Large intestine (tissue), 3 donors: Measurements from ENCODE around the gene PLK3. TPM values are rescaled to one million over a fixed set of nuclear protein-coding genes. Genes with fewer than 3 reads are reported as not detected.
A peak's percentile ranks its signal among the peaks of the same experiment; 100 is the strongest.

Experiments used
- DNase-seq, 2 donors: peaks; one replicate each; pipeline versions ENCODE4 v3.0.0 to v3.0.0-alpha.2; 2013
- H3K27ac ChIP-seq: one replicate; pipeline ENCODE4 v1.5.1; 2013; ENCODE audit warnings: low read length
- H3K27me3 ChIP-seq: 2 replicates; pipeline ENCODE4 v1.6.1; 2013; ENCODE audit warnings: low read length; ENCODE audit not compliant: control insufficient read depth, insufficient read depth
- H3K36me3 ChIP-seq: 2 replicates; pipeline ENCODE4 v1.6.1; 2013; ENCODE audit warnings: low read length; ENCODE audit not compliant: control insufficient read depth, insufficient read depth
- H3K4me1 ChIP-seq: one replicate; pipeline ENCODE4 v1.6.1; 2013; ENCODE audit warnings: low read length; ENCODE audit not compliant: control insufficient read depth, insufficient read depth
- H3K4me3 ChIP-seq: one replicate; pipeline ENCODE4 v1.5.1; 2013; ENCODE audit warnings: low read length
- H3K9me3 ChIP-seq: one replicate; pipeline ENCODE4 v1.6.1; 2013; ENCODE audit warnings: mild to moderate bottlenecking, low read depth, low read length, moderate library complexity; ENCODE audit not compliant: control insufficient read depth
- WGBS: methylation state at CpG from one replicate; pipeline ENCODE4 v1.1.5; 2013; ENCODE audit warnings: low lambda C conversion rate; ENCODE audit not compliant: insufficient coverage; 5-methylcytosine and 5-hydroxymethylcytosine counted together
- polyA plus RNA-seq: library from polyadenylated mRNA; unstranded; fragments of 120-200 nt; gene quantifications from one replicate; pipeline ENCODE4 v1.2.1, GENCODE V29; 2013

PLK3 gene
- polyA plus RNA-seq, 1 donor: 16.4 TPM

DNA sequence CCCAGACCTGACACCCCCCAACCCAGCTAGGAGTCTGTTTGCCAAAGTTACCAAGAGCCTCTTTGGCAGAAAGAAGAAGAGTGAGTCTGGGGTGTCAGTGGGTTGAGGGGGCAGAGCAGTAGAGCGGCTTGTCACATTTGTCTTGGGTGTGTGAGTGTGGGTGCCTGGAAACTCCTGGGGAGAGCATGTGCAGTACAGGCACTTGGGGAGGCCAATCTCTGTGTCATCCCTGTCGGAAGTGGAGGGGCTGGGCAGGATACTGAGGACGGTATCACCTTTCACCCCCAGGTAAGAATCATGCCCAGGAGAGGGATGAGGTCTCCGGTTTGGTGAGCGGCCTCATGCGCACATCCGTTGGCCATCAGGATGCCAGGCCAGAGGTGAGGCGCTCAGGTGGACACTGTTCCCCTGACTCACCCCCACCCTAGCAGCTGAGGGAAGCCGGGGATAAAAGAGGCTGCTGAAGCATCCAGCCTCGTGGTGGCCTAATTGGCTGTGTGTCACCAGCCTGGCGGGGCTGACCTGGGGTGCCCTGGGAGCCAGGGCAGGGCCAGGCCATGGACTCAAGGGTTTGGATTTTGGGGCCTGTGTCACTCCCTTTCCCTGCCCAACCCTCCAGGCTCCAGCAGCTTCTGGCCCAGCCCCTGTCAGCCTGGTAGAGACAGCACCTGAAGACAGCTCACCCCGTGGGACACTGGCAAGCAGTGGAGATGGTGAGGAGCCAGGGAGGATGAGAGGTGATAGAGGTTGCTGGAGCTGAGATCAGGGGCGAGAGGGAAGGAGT, 3.3 kb downstream of the PLK3 start:
- Histone ChIP-seq H3K27me3 (no peaks in the 10 kb centered on the region), H3K4me3 (no peak overlapping the region), H3K27ac (no peak overlapping the region), H3K9me3 (no peaks in the 10 kb centered on the region), H3K4me1 (peaks cover 42% of the 10 kb centered on the region), H3K36me3 (peaks cover 33% of the 10 kb centered on the region)
- DNase-seq: no peak
- no CpG with 5 or more reads among the region's 13 CpGs for WGBS

DNA sequence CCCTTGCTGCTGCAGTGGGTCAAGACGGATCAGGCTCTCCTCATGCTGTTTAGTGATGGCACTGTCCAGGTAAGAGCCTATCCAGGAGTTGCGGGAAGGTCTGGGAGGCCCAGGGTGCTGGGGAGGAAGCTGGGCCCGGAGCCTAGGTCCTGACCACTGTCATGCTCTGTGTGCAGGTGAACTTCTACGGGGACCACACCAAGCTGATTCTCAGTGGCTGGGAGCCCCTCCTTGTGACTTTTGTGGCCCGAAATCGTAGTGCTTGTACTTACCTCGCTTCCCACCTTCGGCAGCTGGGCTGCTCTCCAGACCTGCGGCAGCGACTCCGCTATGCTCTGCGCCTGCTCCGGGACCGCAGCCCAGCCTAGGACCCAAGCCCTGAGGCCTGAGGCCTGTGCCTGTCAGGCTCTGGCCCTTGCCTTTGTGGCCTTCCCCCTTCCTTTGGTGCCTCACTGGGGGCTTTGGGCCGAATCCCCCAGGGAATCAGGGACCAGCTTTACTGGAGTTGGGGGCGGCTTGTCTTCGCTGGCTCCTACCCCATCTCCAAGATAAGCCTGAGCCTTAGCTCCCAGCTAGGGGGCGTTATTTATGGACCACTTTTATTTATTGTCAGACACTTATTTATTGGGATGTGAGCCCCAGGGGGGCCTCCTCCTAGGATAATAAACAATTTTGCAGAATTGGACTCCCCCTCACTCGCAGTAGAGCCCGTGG, 5.3 kb downstream of the PLK3 start:
- Histone ChIP-seq H3K36me3 (peaks cover 33% of the 10 kb centered on the region), H3K9me3 (no peaks in the 10 kb centered on the region), H3K4me1 (peaks cover 57% of the 10 kb centered on the region), H3K27me3 (no peaks in the 10 kb centered on the region), H3K4me3 (no peak overlapping the region), H3K27ac (no peak overlapping the region)
- no CpG with 5 or more reads among the region's 20 CpGs for WGBS
- no peak for DNase-seq

DNA sequence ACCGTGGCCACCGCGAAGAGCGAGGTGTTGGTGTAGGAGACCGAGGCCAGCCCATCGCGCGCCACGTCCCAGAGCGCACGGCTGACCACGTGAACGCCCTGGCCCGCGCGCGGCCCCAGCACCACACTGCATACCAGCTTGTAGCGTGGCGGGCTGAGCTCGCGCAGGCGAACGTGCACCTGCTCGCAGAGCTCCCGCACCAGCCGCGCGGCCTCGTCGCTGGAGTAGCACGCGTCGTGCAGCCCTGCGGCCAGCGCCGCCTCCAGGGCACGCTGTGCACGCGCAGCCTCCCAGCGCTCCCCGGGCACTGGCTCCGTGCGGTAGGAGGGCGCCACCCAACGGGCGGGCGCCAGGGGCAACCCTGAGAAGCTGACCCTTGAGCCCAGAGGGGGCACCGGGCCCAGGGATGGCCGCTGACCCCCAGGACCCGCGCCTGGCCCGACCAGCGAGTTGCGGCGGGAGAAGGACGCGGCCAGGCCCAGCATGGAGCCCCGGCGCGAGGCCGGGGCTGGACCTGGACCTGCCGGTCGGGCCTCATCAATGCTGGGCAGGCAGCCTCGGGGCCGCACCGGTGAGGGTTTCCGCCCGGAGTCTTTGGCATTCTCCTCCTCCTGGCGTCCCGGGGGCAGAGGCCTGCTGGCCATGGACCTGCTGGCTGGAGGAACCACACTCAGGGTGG, 6.0 kb downstream of the PLK3 start:
- Histone ChIP-seq H3K4me1 (peaks cover 57% of the 10 kb centered on the region), H3K9me3 (no peaks in the 10 kb centered on the region), H3K27ac (peak overlapping the region; percentile 97), H3K4me3 (no peak overlapping the region), H3K36me3 (peaks cover 33% of the 10 kb centered on the region), H3K27me3 (no peaks in the 10 kb centered on the region)
- DNase-seq: no peak
- no CpG with 5 or more reads among the region's 70 CpGs for WGBS

DNA sequence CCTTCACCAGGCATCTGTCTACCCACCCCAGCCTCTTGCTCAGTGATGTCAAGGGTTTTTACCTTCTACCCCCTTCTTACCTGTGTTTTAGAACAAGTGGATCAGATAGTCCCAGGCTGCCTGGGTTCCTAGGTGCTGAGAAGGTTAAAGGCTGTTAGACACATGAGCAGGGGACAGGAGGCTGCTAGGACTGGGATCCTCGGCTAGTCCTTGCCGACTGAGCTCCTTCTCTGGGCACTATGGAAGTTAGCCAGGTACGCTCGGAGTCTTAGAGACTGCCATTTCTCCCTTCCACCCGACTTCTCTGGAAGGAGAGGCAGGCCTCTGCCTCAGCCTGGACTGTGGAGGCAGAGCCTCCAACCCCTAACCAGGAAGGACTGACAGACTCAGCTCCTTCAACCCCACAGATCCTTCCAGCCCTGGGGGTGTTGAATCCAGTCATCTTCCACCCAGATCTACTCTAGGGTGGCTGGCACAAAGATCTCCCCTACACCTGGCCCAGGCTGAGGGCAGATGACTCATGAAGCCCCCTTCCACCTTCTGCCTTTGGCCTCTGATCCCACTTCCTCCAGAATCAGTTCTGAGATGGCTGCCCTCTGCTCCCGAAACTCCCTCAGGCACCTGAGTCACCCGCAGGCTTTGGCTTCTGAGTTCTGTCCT, 6.7 kb downstream of the PLK3 start, which contains the start of gene DYNLT4:
DYNLT4 (minus strand) TSS at position 648 of the 660 bp plus-strand sequence. CDS start 683 bp downstream, outside the sequence.
- peaks cover 33% of the 10 kb centered on the region for H3K36me3 ChIP-seq
- no peak within 1 kb of the TSS for H3K4me3 ChIP-seq
- peaks cover 51% of the 10 kb centered on the region for H3K4me1 ChIP-seq
- no peak for DNase-seq
- H3K27ac ChIP-seq: peak within 1 kb of the TSS; percentile 97
- no peaks in the 10 kb centered on the region for H3K27me3 ChIP-seq
- WGBS: no CpG with 5 or more reads among the region's 7 CpGs
- H3K9me3 ChIP-seq: no peaks in the 10 kb centered on the region

DNA sequence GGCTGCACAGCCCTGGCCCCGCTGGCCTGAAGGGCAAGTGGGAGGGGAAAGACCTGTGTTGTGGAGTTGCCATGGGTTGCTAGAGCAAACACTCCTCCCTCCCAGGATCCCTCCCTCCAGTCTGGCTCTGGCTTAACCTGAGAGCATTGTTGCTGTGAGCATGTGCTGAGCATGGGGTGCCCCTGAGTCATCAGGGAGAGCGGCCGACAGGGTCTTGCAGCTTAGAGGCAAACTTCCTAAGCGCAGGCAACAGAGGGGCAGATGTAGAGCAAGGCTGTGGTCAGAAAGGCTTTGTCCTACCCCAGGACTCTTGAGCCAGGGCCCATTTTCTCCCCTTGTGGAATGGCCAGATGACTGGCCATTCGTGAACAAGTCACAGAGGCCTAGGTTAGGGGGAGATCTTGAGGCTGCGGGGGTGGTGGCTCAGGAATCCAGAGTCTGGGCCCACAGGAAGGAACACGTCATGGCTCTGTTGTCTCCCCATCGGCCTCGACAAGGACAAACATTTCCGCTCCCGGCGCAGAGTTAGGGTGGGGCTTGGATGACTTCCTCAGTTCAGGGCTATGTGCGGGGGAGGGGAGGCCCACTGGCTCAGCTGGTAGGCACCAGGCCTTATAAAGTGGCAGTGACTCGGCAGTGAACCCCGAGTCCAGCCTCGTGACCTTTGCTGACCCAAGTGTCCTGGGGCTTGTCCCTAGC, 7.3 kb downstream of the PLK3 start:
- peak overlapping the region; percentile 97 for H3K27ac ChIP-seq
- DNase-seq: peak; percentile 95 to 97
- no peaks in the 10 kb centered on the region for H3K27me3 ChIP-seq
- peaks cover 33% of the 10 kb centered on the region for H3K36me3 ChIP-seq
- H3K4me1 ChIP-seq: peaks cover 44% of the 10 kb centered on the region
- no CpG with 5 or more reads among the region's 16 CpGs for WGBS
- H3K4me3 ChIP-seq: no peak overlapping the region
- H3K9me3 ChIP-seq: no peaks in the 10 kb centered on the region

DNA sequence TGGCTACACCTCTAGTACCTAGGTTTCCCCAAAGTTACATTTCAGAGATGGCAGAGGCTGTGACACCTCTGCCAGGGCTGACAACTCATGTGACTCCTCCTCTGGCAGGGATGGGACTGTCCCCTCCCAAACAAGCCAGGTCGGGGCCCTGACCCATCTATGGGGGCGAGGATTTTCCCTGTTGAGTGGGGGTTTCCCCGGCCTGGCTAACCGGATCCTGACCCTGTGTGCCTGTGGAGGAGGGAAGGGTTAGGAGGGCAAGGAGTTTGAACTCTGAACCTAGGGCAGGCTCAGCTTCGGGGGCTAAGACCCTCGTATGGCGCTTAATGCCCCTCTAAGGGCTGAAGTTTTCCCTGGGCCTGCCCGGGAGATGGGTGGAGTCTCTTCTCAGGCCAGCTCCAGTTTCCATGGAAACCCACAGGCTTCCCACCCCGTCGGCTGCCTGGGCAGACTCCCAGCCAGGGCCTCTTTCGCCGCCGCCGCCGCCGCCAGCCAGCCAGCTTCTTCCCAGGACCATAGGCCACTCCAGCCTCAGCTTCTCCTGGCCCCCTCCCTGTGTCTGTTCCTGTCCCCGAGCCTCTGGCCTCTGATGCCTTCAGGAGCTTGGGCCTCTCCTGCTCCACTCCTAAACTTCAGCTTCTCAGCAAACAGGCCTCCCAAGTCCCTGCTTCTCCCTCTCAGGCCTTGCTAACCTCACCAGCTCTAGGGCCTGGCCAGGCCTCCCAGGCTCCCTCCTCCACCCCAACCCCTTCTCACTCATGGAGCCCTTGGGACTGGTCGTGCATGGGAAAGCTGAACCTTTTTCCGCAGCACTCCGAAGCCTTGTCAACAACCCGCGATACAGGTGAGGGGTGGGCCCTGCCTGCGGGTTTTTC, 8.1 kb downstream of the PLK3 start, which contains the start of gene BTBD19:
BTBD19 (plus strand) TSS at position 461 of the 875 bp plus-strand sequence; CDS start at position 759, 298 bp downstream.
- WGBS: no CpG with 5 or more reads among the region's 23 CpGs
- no peaks in the 10 kb centered on the region for H3K27me3 ChIP-seq
- peak; percentile 68 to 86 for DNase-seq
- no peaks in the 10 kb centered on the region for H3K9me3 ChIP-seq
- H3K4me1 ChIP-seq: peaks cover 46% of the 10 kb centered on the region
- H3K36me3 ChIP-seq: peaks cover 27% of the 10 kb centered on the region
- peak within 1 kb of the TSS; percentile 27 for H3K4me3 ChIP-seq
- H3K27ac ChIP-seq: peak within 1 kb of the TSS; percentile 97

DNA sequence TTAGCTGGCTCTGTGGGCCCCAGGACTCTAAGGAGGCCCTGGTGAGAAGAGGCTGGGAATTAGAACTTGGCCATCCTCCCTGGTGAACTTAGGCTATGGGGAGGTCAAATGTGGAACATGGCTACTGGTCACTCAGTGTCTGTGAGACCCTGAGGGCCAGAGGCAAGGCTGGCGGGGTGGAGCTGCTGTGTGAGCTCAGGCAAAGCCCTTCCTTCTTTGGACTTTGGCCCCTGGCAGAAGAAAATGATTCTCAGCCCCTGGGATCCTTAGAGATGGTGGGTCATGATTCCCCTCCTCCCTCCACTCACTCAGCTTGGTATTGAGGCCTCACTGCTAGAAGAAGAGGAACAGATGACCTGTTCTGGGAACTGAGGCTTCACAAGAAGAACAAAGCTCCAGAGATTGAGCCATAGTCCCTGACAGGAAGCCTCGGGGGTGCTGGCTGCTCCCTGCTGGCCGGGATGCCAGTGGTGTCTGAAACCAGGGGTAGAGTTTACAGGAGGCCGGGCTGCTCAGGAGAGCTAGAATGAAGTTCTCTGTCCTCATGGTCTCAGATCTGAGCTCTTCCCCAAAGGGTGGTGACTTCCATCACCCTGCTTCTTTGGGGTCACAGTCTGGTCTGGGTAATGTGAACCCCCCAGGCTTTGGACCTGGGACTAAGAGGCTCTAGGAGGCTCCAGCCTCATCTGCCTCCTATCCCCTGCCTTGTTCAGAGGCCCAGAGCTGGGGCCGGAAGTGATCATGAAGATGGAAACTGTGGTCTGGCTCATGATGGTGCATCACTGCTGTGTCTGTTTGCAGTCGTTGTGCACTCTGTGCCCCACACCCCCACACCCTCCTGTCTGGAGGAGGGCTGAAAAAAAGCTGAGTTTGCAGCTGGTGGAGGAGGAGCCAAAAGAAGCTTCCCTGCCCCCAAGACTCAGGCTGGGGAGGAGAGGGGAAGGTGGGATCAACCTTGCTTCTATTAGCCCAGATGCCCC, 9.1 kb downstream of the PLK3 start:
- Histone ChIP-seq H3K9me3 (no peaks in the 10 kb centered on the region), H3K27ac (peak overlapping the region; percentile 97), H3K4me1 (peaks cover 46% of the 10 kb centered on the region), H3K4me3 (peak overlapping the region; percentile 27), H3K36me3 (peaks cover 18% of the 10 kb centered on the region), H3K27me3 (no peaks in the 10 kb centered on the region)
- peak; percentile 77 to 93 for DNase-seq
- no CpG with 5 or more reads among the region's 6 CpGs for WGBS

DNA sequence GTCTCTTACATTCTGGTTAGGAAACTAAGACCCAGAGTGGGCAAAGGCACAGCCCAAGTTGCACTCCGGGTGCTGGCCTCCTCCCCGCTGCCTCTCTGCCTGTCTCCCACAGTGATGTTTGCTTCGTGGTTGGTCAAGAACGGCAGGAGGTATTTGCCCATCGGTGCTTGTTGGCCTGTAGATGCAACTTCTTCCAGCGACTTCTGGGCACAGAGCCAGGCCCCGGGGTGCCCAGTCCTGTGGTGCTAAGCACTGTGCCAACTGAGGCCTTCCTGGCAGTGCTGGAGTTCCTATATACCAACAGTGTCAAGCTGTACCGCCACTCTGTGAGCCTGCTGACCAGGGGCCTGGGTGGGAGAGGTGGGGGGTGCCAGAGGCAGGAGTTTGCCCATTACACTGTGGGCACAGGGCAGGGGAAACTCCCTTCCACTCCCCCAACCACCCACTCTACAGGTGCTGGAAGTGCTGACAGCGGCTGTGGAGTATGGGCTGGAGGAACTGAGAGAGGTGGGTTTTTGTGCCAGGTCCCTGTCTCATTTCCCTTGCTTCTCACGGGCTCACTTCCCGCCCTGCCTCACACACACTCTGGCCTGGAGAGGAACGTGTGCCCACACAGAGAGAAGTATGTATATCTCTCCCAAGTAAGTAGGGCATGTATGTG, 10.1 kb downstream of the PLK3 start:
- no peaks in the 10 kb centered on the region for H3K27me3 ChIP-seq
- H3K4me1 ChIP-seq: peaks cover 52% of the 10 kb centered on the region
- WGBS: no CpG with 5 or more reads among the region's 12 CpGs
- H3K36me3 ChIP-seq: peaks cover 12% of the 10 kb centered on the region
- H3K27ac ChIP-seq: peak overlapping the region; percentile 97
- no peaks in the 10 kb centered on the region for H3K9me3 ChIP-seq
- H3K4me3 ChIP-seq: no peak overlapping the region
- no peak for DNase-seq
